ENCODE results near the gene SLC22A8. TPM values are rescaled to one million over a fixed set of nuclear protein-coding genes. Genes with fewer than 3 reads are reported as not detected.
"Not testable (repeated sequence)": the region's sequence is repeated elsewhere in the genome, so short reads cannot be mapped to it uniquely, and the experiment has no call there.

The SLC22A8 gene
- total RNA-seq, 1 experiment from 2014 or later, result not detected

GRCh38 chr11:62988276-62988675 lies 27.4 kb downstream of the SLC22A8 start:
- no peak for DNase-seq (ENCODE audit: low spot score)

GRCh38 chr11:62985041-62985750 lies 30.4 kb downstream of the SLC22A8 start:
- no peak for DNase-seq (ENCODE audit: low spot score)

DNA sequence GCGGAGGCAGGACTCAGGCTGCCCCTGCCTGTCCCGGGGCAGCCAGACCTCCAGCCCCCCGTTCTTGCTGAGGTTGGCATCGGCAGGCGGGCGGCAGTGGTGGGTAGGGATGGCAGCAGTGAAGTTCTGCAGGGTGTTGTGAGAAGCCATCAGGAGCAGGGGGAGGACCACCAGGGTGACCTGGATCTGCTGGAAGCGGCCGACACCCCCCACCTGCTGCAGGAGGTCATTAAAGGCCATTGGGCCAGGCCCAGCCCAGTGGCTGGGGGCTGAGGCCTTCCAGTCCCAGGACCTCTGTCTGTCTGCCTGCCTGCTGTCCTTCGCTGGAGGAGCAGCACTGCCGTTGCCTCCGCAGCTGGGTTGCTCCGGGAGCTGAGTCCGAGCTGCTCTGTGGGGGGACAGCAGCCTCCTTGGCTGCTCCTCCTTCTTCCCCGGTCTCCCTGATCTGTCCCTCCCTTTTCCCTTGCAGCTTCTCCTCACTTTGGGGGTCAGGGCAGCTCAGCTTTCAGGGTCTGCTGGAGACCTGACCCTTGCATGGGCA lies 31.1 kb downstream of the SLC22A8 start, which contains the start of gene SLC22A6:
Gene SLC22A6, minus strand, starts transcription at position 517 of the 541 bp plus-strand sequence. Its CDS starts 277 bp downstream, at position 240.
- no peak for DNase-seq (ENCODE audit: low spot score)

- DNase-seq (ENCODE audit: low spot score), result no peak
Observed at GRCh38 chr11:62983536-62984199, 32.0 kb downstream of the SLC22A8 start.

DNA sequence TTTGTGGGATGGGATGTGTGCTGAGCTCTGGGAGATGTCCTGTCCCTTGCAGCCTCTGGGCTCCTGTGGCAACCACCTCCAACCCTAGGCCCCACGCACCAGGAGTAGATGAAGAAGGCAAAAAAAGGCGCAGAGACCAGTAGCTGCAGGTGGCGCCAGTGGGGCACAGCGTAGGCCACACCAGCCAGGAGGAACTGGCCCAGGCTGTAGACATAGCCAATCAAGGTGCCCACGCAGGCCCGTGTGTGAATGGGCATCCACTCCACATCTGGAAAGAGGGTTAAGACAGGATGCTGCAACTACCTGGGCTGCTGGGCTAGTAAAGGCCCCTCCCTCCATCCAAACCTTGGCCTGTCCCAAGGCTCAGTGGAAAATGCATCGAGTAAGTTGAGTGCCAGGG lies 33.9 kb downstream of the SLC22A8 start:
- no peak for DNase-seq (ENCODE audit: low spot score)

GRCh38 chr11:62980133-62980760 lies 35.4 kb downstream of the SLC22A8 start:
- DNase-seq (ENCODE audit: low spot score), result no peak

DNA sequence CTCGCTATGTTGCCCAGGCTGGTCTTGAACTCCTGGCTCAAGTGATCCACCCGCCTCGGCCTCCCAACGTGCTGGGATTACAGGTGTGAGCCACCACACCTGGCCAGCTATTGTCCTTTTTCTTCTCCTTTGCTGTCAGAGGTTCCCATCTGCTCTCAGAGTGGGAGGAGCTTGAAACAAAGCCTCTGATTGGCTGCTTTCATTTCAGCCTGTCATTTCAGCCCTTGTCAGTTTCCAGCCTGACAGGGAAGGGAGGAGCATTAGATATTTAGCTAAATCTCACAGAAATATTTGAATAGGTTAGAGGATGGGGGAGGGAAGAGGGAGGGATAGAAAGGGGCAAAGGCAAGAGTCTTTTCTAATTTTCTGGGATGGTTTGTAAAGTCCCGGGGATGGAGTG lies 39.5 kb downstream of the SLC22A8 start:
- no peak for DNase-seq (ENCODE audit: low spot score)

DNA sequence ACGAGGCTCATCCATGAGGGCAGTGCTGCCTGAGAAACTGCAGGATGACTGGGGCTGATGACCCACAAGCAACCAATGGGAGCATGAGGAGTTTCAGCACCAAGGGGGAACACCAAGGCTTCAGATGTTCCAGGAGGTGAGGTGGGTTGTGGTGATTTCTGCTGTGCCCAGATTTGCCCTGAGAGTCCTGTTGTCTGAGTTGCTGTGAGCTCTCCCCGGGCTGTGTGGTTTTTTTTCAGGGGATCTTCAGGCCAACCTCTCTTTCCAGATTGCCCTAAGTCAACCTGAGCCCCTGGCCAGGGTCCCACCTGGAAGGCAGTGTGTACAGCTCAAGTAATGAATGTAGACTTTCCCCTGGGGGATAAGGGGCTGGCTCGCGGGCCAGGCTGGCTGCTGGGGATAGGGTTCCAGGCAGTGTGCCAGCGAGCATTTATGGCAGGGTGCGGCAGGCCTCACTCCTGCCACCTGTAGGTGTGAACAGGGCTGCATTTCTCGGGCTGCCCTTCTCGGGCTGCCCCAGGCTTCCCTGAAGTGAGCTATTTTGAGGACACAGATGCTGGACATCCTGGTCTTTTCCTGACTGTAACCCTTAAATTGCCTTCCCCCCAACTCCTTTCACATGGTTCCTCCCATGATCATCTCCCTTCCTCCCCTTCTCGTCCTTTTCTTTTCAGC lies 40.7 kb downstream of the SLC22A8 start:
- DNase-seq (ENCODE audit: low spot score), result peak; percentile 65

GRCh38 chr11:62965574-62965973 lies 50.1 kb downstream of the SLC22A8 start:
- DNase-seq (ENCODE audit: low spot score), result no peak

DNA sequence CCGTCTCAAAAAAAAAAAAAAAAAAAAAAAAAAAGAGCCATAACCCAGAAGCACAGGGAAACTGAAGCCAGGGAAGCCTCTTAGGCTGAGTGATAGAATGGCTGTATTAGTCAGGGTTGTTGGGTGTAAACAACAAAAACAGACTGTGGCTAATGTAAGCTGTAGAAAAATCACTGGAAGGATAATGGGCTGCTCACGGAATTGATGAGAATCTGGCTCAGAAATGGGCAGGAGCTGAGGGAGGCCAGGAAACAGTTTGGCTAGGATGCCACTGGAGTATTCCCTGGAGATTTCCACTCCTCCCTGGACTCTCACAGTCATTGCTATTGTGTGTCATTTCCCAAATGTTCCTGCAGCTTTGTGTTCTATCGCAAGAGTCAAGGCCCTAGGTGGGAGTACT lies 53.2 kb downstream of the SLC22A8 start:
- no peak for DNase-seq (ENCODE audit: low spot score)

- DNase-seq (ENCODE audit: low spot score), result no peak
Observed at GRCh38 chr11:62961017-62961570, 54.5 kb downstream of the SLC22A8 start.

- DNase-seq (ENCODE audit: low spot score), result no peak
Observed at GRCh38 chr11:62959422-62959980, 56.1 kb downstream of the SLC22A8 start.

GRCh38 chr11:62958547-62959421 lies 56.9 kb downstream of the SLC22A8 start:
- DNase-seq (ENCODE audit: low spot score), result peak; percentile 69

DNA sequence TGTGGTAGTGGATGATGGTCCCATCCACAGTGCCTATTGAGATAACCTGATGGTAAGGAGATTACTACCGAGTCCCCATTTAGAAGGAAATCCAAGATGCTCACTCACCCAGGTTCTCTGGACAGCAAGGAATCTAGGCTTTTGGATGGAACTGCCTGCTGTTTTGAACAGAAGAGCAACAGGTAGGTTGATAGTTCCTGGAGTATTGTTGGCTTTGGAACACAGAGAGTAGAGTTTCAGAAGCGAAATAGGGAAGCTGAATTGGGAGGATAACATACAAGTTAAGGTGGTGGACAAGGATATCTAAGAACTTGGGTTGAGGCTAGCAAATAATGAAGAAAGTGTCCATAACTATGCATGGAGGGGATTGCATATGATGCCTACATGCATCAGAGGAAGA lies 58.5 kb downstream of the SLC22A8 start:
- DNase-seq (ENCODE audit: low spot score), result no peak

- no peak for DNase-seq (ENCODE audit: low spot score)
Observed at GRCh38 chr11:62954478-62954877, 61.2 kb downstream of the SLC22A8 start.

DNA sequence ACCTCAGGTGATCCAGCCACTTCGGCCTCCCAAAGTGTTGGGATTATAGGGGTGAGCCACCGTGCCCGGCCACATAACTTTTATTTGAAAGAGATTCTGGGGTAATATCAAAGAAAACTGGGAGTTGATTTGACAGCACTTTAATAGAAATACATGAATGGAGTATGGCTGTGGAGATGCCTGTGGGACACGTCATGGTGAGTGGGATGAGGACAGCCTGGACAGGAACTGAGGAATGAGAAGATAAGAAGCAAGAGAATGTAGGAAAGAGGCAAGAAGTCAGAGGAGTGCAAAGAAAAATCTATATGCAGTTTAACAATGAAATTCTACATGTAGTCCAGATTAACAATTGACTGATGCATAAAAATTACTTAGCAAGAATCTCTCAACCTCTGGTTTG lies 61.8 kb downstream of the SLC22A8 start:
- DNase-seq (ENCODE audit: low spot score), result no peak

GRCh38 chr11:62948765-62949320 lies 66.8 kb downstream of the SLC22A8 start:
- DNase-seq (ENCODE audit: low spot score), result no peak

- DNase-seq (ENCODE audit: low spot score), result not testable (repeated sequence)
Observed at GRCh38 chr11:62945538-62945937, 70.1 kb downstream of the SLC22A8 start.
